Activated CD4-positive, alpha-beta T cell treated with anti-CD3 and anti-CD28 coated beads, Interleukin-2, Interleukin-4, amounts not matched to agents 100 ng/mL and 50 ng/mL, durations not matched to agents 16 hours and 8 hours (primary cell): ENCODE measurements around the gene AOPEP.
"Not testable (repeated sequence)": the region's sequence is repeated elsewhere in the genome, so short reads cannot be mapped to it uniquely, and the experiment has no call there.

Source experiments
- DNase-seq: peaks from one replicate; pipeline ENCODE4 v3.0.0-alpha.2; 2020; ENCODE audit warnings: low spot score

The AOPEP gene

DNA sequence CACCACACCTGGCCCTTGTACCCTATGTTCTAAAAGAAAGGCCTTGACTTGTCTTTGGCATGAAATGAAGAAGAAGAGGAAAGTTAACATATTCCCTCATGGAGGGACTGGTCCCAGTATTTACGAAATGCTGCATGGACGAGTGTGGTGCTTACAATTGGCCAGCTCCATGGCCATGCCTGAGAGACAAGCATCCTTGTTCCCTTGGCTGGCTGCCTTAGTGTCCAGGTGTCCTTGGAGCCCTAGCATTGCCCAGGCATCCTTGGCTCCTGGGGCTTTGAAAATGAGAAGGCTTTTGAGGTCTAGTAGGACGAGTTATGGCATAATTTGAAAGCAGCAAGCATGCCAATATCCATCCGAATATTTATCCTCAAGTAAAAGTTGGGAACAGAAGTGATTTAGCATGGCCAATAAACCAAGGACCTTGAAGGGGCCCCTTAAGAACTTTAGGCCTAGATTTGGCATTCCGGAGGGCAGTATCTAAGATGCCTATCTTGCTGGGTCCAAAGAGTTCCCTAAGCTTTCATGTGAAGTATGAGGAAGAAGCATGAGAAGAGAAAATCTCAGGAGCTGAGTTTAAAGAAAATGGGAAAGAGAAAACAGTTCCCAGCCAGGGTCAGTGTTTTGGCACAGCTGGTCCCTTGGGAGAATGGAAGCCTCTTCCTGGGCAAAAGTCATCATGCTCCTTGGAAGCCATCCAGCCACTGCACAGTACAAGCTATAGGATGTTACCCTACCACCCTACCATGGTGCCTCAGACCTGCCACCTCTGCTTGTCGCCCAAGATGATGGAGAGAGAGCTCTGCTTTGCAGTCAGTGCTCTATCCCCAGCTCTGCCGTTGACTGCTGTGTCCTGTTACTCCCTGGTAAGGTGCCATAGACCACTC, 91.0 kb downstream of the AOPEP start:
- DNase-seq: no peak

DNA sequence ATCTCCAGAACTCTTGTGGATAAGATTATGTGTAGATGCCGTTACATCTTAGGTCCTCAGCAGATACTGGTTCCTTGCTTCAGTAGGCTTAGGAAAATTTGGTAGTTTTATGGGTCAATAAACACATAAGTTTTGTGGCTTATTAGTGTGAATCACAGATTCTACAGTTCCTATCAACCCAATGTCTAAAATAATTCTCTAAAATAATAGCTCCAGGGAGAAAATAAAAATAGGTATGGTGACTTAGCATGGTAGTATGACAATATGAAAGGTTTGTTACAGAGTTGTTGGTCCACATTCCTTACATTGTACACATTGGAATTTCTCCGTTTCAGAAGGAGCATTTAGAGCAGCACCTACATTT, 91.7 kb downstream of the AOPEP start:
- DNase-seq: no peak

DNA sequence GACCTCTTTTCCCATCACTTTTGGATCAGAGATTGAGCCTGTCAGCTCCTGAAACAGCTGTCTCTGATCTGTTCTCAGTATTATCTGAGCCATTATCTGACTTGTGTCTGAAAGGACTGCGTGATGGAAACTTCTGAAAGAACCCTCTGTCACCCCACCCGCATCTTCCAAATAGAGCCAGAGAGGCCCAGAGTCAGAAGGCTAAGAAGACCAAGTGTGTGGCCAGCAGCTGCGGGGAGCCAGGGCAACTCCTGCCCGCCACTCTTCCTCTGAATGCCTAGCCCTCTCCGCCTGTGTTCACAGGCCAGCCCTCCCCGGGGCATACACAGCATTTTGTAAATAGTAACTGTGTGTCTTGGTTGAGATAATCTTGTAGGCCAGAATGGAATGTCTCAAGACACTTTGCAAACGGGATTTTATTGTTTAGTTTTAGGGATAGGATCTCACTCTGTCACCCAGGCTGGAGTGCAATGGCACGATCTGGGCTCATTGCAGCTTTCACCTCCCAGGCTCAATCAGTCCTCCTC, 92.7 kb downstream of the AOPEP start:
- DNase-seq: no peak

DNA sequence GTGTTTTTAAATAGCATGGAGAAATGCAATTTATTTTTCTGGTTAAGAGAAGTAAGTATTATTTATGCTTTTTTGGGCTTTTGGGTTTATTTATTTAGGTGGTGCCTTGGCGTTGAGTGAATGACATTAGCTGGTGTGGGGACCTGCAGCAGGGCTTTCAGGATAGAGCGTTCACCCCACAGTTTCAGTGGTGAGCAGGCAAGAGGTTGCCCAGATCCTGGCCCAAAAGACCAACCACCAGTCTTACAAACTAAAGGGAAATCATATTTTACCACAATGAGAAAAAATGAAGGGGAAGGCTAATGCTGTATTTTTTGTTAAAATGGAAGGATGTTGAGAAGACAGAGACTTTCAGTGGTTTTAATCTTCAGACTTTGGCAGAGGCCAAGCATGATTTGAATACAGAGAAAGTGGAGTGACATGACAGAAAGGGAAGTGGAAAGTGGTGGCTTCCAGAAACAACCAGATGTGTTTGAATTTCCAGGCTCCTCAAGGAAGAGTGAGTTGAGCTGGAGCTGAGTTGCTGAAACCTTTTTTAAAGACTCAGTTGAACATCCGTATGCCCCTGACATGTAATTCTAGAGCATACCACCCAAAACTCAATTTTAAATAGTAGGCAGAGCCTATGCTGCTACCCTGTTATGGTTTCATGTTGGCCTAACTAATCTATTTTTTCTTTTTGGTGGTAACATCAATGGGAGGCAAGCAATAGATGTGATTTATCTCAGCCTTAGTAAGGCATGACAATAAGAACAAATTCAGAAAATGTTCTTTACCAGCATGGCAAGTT, 94.8 kb downstream of the AOPEP start:
- peak; percentile 6 for DNase-seq

DNA sequence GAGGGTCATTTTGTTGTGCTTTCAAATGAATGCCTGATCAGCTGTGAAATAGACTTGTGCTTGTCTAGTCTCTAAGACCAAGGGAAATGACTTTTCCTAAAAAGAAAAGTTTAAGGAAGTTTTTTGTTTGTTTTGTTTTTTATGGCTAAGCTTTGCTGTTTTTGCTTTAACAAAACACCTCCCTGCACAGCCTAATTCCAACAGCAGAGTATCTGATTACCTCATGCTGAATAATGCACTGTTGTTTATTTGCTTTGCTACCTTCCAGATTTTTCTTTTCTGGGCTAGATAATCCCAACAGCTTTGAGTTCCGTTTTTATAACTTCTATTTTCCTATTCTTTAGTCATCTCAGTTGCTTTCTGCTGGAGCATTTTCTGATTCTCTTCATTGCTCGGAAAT, 95.8 kb downstream of the AOPEP start:
- DNase-seq: no peak

DNA sequence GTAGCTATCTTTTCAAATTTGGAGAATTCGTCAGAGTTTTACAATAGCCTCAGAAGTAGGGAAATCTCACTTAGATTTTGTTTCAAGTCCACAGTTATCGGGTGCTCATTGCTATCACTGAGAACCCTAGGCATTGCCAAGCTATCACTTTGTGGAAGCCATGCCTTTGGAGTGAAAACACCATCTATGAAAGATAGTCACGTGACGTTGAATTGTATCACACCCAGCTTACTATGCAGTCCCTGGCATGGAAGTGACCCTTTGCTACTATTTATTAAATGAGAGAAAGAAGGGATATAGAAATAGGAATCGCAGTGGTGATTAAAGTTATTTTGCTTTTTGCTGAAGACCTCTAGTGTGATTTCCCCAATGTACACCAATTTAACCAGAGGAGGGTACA, 97.2 kb downstream of the AOPEP start:
- DNase-seq: no peak

DNA sequence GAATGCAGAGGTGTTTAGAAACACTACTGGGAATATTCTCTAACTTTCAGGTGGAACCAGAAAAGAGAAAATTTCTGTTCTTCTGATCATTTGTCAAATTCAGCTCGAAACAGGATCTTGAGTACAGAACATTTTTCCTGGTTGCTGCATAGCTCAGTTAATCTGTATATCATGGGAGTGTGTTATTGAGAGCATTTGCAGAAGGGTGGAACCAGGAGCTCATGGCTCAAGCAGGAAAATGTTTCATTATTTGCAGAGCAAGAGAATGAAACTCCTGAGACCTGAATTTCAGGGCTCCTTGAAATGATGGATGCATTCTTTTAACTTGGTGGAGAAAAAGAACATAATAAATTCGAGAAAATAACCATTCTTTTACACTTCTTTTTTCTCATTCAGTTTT, 97.9 kb downstream of the AOPEP start:
- DNase-seq: no peak

DNA sequence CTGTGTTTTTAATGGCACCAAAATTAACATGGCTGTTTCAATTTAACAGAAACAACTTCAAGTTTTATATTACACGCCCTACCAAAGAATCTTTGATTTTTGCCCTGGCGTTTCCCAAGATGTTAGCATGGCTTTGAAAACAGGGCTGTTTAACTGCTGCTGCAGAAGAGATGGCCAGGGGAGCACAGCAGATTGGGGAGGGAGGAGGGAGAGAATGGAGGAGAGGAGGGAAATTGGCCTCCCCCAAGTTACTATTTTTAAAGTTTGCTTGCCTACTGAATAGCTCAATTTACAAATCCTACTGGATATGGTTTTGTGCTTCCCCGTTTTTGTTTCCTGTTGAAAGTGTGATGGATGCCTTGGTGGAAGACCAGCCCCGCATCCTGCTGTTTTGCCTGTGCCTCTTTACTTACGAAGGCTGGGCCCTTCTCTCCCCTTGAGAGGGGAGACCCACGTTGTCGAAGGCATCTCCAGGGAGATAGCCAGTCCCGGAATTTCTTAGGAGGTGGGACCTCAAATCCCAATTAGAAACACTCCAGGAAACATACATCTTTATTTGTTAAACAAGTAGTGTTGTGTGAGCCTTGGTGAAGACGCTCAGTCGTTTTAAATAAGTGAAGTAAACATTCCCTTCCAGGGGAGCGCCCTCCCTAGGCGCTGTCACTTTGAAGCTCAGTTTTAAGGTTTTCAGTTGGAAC, 98.6 kb downstream of the AOPEP start:
- no peak for DNase-seq

DNA sequence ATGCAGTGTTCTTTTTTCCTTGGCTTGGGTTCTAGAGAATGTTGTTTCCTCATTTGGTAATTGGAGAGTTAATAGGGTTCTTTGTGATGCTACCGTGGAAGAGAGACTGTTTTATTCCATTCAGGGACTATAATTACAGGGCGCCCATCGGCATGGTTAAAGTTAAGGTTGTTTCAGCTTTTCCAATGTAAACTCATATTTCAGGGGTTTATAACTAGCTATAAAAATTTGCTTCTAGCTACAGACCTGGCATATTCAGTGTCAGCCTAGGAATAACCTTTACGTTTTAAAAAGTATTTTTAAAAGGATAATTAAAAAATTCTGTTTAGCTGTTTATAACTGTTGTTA, 99.1 kb downstream of the AOPEP start:
- no peak for DNase-seq

DNA sequence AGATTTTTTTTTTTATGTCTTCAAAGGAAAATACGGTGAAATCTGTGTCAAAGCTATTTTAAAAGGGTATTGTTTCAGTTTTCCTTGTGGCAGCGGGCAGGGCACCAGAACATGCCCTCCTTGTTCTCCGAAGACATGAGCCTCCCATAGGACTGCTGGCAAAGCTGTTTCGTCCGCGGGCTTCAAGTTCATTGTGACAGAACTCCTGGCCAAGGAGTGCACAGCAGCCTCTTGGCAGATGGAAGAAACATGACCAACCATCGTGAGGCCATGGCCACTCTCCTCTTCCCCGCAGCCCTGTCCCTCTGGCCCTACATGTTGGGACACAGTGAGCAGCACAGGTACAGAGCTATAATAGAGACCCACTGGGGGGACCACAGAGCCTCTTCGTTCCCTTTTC, 99.5 kb downstream of the AOPEP start:
- no peak for DNase-seq

DNA sequence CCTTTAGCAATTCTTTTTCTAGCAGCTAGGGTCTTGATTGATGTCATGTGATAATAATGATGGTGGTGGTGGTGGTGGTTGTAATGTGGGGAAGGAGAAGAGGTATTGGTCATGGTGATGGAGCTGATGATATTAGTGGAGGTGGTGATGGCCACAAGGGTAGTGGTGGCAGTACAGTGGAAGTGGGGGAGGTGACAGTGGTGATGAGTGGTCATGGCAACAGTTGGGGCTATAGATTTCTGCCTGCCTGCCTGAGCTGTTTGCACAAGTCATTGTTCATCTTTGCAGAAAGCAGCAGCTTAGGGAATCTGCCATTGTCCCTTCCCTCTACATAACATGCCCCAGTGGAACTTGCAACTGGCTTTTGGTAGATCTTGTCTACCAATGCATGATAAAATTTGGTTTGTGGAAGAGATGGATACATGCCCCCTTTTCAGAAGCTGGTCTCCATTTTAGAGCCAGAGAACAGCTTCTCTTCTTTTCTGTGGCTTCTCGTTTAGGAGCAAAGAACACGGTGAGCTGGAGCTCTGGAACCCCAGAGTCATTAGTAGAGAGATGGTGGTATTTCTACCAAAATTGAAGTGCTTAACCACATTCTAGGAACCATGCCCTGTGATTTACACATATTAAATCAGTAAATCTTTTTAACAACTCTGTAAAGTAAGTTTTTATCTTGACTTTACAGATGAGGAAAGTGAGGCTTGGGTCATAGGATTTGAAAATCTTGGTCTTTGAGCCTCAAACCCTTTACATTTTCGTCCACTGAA, 100.3 kb downstream of the AOPEP start:
- DNase-seq: no peak

DNA sequence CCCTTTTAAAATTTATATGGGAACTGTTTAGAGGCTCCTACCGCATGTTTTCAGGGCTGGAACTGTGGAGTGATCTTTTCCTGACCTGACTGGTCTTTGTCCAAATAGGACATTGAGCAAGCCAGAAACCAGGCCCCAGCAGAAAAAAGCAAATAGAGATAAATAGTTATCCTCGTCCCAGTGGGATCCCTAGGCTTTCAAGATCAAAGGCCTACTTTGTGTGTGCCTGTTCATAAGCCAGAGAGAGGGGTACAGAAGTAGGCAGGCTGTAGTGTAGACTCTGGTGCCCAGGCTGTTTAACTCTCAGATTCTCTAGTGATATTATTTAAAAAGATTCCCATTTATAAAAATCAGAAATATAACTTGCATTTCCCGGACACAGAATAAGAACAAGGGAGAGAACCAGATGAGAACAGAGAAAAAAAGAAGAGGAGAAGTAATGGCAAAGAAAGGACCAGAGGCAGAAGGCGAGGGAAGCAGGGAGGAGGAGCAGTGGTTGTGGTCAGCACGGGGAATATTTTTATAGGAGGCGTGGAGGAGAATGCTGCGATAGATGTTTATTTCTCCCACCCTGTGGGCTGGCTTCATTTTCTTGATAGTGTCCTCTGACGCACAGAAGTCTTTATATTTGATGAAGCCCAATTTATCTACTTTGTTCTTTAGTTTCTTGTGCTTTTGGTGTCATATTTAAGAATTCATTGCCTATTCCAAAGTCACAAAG, 101.2 kb downstream of the AOPEP start:
- DNase-seq: no peak

DNA sequence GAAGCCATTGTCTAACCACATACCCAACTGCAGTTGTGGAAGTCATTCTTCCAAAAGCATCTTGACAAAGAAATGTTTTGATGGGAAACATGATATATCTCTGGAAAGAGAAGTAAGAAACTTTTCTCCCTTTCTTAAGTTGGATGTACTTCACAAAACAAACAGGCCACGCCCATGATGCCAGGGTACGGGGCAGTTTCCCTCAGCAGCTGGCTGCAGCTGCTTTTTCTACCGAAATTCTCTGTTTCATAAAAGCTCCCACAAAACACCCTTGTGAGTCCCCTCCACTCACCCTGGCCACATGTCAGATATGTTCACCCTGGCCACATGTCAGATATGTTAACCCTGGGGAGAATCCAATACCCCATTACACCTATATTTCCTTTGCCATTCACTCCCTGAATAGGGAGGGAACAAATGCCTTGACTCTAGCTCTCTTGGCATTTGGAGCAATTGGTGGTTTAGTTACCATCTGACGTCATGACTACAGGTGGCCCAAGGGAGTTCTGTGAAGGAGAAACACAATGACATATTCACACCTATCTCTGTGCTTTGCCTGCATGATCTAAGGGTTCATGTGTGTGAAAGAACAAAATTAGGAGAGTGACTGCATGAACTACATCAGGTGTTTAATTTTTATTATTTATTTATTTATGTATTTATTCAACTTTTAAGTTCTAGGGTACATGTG, 103.0 kb downstream of the AOPEP start:
- no peak for DNase-seq

DNA sequence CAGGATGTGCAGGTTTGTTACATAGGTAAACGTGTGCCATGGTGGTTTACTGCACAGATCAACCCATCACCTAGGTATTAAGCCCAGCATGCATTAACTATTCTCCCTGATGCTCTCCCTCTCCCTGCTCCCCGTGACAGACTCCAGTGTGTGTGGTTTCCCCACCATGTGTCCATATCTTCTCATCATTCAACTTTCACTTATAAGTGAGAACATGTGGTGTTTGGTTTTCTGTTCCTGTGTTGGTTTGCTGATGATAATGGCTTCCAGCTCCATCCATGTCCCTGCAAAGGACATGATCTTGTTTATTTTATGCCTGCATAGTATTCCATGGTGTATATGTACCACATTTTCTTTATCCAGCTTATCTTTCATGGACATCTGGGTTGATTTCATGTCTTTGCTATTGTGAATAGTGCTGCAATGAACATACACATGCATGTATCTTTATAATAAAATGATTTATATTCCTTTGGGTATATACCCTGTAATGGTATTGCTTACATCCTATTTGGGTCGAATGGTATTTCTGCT, 103.6 kb downstream of the AOPEP start:
- DNase-seq: not testable (repeated sequence)

DNA sequence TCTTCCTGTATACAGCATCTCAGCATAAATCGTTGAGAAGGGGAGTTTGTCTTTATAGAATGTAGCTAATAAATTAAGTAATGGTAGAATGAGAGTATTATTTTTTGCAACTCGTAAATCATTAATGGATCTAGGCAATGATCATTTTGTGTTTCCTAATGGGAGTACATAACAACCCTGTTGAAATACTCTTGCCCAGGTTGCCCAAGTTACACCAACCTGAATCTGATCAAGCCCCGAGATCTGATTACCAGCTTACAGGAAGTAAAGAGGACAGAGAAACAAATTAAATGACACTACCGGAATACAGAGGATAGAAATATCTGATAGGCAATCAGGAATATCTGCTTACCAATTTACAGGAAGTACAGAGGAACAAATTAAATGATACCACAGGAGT, 107.3 kb downstream of the AOPEP start:
- DNase-seq: no peak

DNA sequence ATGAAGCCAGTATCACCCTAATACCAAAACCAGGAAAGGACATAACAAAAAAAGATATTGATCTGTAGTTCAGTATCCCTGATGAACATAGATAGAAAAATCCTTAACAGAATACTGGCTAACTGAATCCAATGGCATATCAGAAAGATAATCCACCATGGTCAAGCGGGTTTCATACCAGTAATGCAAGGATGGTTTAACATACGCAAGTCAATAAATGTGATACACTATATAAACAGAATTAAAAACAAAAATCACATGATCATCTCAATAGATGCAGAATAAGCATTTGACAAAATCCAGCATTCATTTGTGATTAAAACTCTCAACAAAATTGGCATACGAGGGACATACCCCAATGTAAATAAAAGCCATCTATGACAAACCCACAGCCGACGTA, 110.9 kb downstream of the AOPEP start:
- DNase-seq: no peak

DNA sequence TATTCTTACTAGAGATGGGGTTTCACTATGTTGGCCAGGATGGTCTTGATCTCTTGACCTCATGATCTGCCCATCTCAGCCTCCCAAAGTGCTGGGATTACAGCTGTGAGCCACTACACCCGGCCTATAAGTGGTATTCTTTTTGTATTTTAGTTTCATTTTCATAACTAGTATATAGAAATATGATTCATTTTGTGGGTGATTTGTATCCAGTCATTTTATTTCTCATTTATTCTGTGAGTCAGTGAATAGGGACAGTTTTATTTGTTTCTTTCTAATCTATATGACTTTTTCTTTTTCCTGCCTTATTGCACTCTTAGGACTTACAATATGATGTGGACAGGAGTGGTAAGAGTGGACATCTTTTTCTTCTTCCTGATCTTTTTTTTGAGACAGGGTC, 112.9 kb downstream of the AOPEP start:
- DNase-seq: peak; percentile 18

DNA sequence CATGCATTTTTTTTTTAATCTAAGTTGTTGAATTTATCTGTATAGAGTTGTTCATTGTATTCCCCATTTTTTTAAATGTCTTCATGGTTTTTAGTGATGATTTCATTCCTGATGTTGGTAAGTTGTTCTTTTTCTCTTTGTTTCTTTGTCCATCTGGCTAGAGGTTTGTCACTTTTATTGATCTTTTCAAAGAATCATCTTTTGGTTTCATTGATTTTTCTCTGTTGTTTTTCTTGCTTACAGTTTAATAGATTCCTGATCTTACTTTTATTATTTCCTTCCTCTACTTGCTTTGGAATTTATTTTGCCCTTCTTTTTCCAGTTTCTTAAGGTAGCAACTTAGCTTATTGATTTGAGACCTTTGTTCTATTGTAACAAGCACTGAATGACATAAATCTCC, 114.2 kb downstream of the AOPEP start:
- no peak for DNase-seq

DNA sequence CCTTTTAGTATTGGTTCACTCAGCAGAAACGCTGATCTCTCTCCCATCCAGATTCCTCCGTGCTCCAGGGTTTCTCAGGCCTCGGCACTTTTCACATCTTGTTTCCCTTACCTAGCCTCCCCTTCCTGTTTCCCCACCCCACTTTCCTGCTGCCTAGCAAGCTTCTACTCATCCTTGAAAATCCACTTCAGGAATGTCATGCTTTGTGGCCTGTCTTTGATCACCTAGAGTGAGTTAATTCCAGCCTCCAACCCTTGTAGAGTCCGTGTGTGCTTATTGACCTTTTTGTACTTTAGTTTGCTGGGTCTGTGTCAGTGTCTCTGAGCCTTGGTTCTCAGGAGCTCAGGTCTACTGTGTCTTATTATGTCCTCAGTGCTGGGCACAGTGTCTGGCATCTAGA, 116.6 kb downstream of the AOPEP start:
- DNase-seq: no peak

DNA sequence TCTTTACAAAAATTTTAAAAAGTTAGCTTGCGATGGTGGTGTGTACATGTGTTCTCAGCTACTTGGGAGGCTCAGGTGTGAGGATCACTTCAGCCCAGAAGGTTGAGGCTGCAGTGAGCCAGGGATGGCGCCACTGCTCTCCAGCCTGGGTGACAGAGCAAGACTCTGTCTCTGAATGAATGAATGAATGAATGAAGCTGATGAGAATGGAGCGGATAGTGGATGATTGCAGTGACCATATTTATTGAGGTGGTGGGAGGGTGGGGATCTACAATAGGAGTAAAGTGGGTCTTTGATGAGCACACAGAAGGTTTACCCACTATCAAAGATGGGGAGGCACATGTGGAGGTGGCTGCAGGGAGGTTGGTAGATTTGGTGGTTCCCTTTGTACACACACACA, 120.2 kb downstream of the AOPEP start:
- DNase-seq: no peak
